Activated naive CD4-positive, alpha-beta T cell treated with anti-CD3 and anti-CD28 coated beads, Interleukin-2, amount 50 U/mL, for 72 hours (primary cell): Measurements from ENCODE around the gene COL16A1. TPM values are rescaled to one million over a fixed set of nuclear protein-coding genes. Genes with fewer than 3 reads are reported as not detected.
A peak's percentile ranks its signal among the peaks of the same experiment; 100 is the strongest.

Experiments used
- ATAC-seq, 2 donors: fragments of 150-1000 bp; cut with Tn5 transposase; 2 replicates each; pipeline ENCODE4 v1.10.0; 2021; ENCODE audit warnings: mild to moderate bottlenecking in 2 of 2, moderate library complexity in 2 of 2
- DNase-seq, 2 donors: peaks; one replicate each; pipeline ENCODE4 v3.0.0; 2021 to 2022; ENCODE audit warnings: low spot score in 2 of 2
- H3K27ac Mint-ChIP-seq, 2 donors: one replicate each; pipeline ENCODE4 v1.8.0; 2022; ENCODE audit warnings: mild to moderate bottlenecking in 2 of 2, mixed read lengths in 2 of 2
- H3K36me3 Mint-ChIP-seq, 2 donors: one replicate each; pipeline ENCODE4 v1.8.0; 2022; ENCODE audit warnings: mixed read lengths in 2 of 2
- H3K9me3 Mint-ChIP-seq, 2 donors: one replicate each; pipeline ENCODE4 v1.8.0; 2022; ENCODE audit warnings: mixed read lengths in 2 of 2
- total RNA-seq, 2 donors: library from RNA; stranded (reverse); gene quantifications; one replicate each; pipeline ENCODE4 v1.2.3, GENCODE V29; 2022

Gene COL16A1
- total RNA-seq, 2 donors from 2014 or later, result 0.21 TPM; not detected in 1

GRCh38 chr1:31637915-31638673, 65.7 kb downstream of the COL16A1 start:
- H3K27ac Mint-ChIP-seq, result peak overlapping the region; percentile 58 to 81
- DNase-seq, result no peak
- no peak for ATAC-seq
- H3K9me3 Mint-ChIP-seq, result no peaks in the 10 kb centered on the region
- H3K36me3 Mint-ChIP-seq, result no peaks in the 10 kb centered on the region

- no peak overlapping the region for H3K27ac Mint-ChIP-seq
- no peaks in the 10 kb centered on the region for H3K36me3 Mint-ChIP-seq
- DNase-seq (peak in 1 of 2 donors; percentile 59), ATAC-seq (no peak)
- H3K9me3 Mint-ChIP-seq, result no peaks in the 10 kb centered on the region
Measured at GRCh38 chr1:31633117-31633516, 70.7 kb downstream of the COL16A1 start.

GRCh38 chr1:31632649-31633048, 71.2 kb downstream of the COL16A1 start:
- H3K9me3 Mint-ChIP-seq, result no peaks in the 10 kb centered on the region
- ATAC-seq (no peak), DNase-seq (no peak)
- peak overlapping the region in 1 of 2 donors; percentile 25 for H3K27ac Mint-ChIP-seq
- H3K36me3 Mint-ChIP-seq, result no peaks in the 10 kb centered on the region

- DNase-seq, result no peak
- H3K36me3 Mint-ChIP-seq, result no peaks in the 10 kb centered on the region
- ATAC-seq, result no peak
- H3K27ac Mint-ChIP-seq, result no peak overlapping the region
- H3K9me3 Mint-ChIP-seq, result no peaks in the 10 kb centered on the region
Measured at GRCh38 chr1:31628931-31629556, 74.8 kb downstream of the COL16A1 start.

- ATAC-seq (no peak), DNase-seq (no peak)
- no peaks in the 10 kb centered on the region for H3K36me3 Mint-ChIP-seq
- peak overlapping the region in 1 of 2 donors; percentile 55 for H3K27ac Mint-ChIP-seq
- no peaks in the 10 kb centered on the region for H3K9me3 Mint-ChIP-seq
Measured at GRCh38 chr1:31627930-31628559, 75.8 kb downstream of the COL16A1 start.

GRCh38 chr1:31627301-31627929, 76.4 kb downstream of the COL16A1 start:
- ATAC-seq (no peak), DNase-seq (no peak)
- Mint-ChIP-seq H3K27ac (peak overlapping the region; percentile 52 to 72), H3K9me3 (no peaks in the 10 kb centered on the region), H3K36me3 (no peaks in the 10 kb centered on the region)

GRCh38 chr1:31626223-31627207, 77.3 kb downstream of the COL16A1 start:
- ATAC-seq (no peak), DNase-seq (no peak)
- Mint-ChIP-seq H3K27ac (peak overlapping the region; percentile 52 to 72), H3K36me3 (no peaks in the 10 kb centered on the region), H3K9me3 (no peaks in the 10 kb centered on the region)

GRCh38 chr1:31625561-31626222, 78.1 kb downstream of the COL16A1 start:
- ATAC-seq, result peak in 1 of 2 donors; percentile 30
- peak overlapping the region; percentile 29 to 60 for H3K27ac Mint-ChIP-seq
- no peaks in the 10 kb centered on the region for H3K9me3 Mint-ChIP-seq
- DNase-seq, result no peak
- no peaks in the 10 kb centered on the region for H3K36me3 Mint-ChIP-seq

- no peaks in the 10 kb centered on the region for H3K36me3 Mint-ChIP-seq
- no peak for DNase-seq
- no peaks in the 10 kb centered on the region for H3K9me3 Mint-ChIP-seq
- peak; percentile 7 to 8 for ATAC-seq
- H3K27ac Mint-ChIP-seq, result peak overlapping the region in 1 of 2 donors; percentile 29
Measured at GRCh38 chr1:31624731-31625514, 78.9 kb downstream of the COL16A1 start.

- peak in 1 of 2 donors; percentile 54 for ATAC-seq
- no peaks in the 10 kb centered on the region for H3K9me3 Mint-ChIP-seq
- no peaks in the 10 kb centered on the region for H3K36me3 Mint-ChIP-seq
- H3K27ac Mint-ChIP-seq, result peak overlapping the region; percentile 29 to 88
- DNase-seq, result no peak
Measured at GRCh38 chr1:31624309-31624708, 79.5 kb downstream of the COL16A1 start.

- peak overlapping the region in 1 of 2 donors; percentile 1 for H3K27ac Mint-ChIP-seq
- H3K36me3 Mint-ChIP-seq, result no peaks in the 10 kb centered on the region
- ATAC-seq (no peak), DNase-seq (no peak)
- H3K9me3 Mint-ChIP-seq, result no peaks in the 10 kb centered on the region
Measured at GRCh38 chr1:31623365-31623764, 80.5 kb downstream of the COL16A1 start.

GRCh38 chr1:31621847-31622730, 81.7 kb downstream of the COL16A1 start:
- peak overlapping the region in 1 of 2 donors; percentile 50 for H3K27ac Mint-ChIP-seq
- peak in 1 of 2 donors; percentile 50 for DNase-seq
- no peaks in the 10 kb centered on the region for H3K9me3 Mint-ChIP-seq
- no peak for ATAC-seq
- H3K36me3 Mint-ChIP-seq, result no peaks in the 10 kb centered on the region

- peak overlapping the region in 1 of 2 donors; percentile 50 for H3K27ac Mint-ChIP-seq
- DNase-seq (no peak), ATAC-seq (no peak)
Measured at GRCh38 chr1:31621498-31621820, 82.4 kb downstream of the COL16A1 start.

More at GRCh38 chr1:31621498-31621820, 82.4 kb downstream of the COL16A1 start:
- no peaks in the 10 kb centered on the region for H3K36me3 Mint-ChIP-seq
- no peaks in the 10 kb centered on the region for H3K9me3 Mint-ChIP-seq
